Lung (tissue), 12 donors: ENCODE data around the gene SOX6. TPM values are rescaled to one million over a fixed set of nuclear protein-coding genes. Genes with fewer than 3 reads are reported as not detected.
A peak's percentile ranks its signal among the peaks of the same experiment; 100 is the strongest.

Experiments
- ATAC-seq: fragments of 200-7000 bp; cut with Tn5 transposase; one replicate; pipeline ENCODE4 v1.9.1; 2020; ENCODE audit warnings: moderate number of reproducible peaks; ENCODE audit not compliant: insufficient read depth, low FRiP score
- DNase-seq, 3 donors: peaks; one replicate each; pipeline ENCODE4 v3.0.0-alpha.2; 2013 to 2017
- H3K27ac ChIP-seq, 2 donors: one replicate each; pipeline ENCODE4 v1.5.1; 2013; ENCODE audit warnings: mild to moderate bottlenecking in 2 of 2, moderate library complexity in 2 of 2, control low read depth in 1 of 2, inconsistent platforms in 1 of 2, low read depth in 1 of 2, low read length in 1 of 2
- H3K27me3 ChIP-seq, 3 donors: one replicate each; pipeline ENCODE4 v1.5.1; 2013; ENCODE audit warnings: low read length in 2 of 3; ENCODE audit not compliant: control insufficient read depth in 3 of 3, insufficient read depth in 3 of 3
- H3K36me3 ChIP-seq, 4 donors: one replicate each; pipeline ENCODE4 v1.5.1; 2013; ENCODE audit warnings: low read length in 4 of 4, mild to moderate bottlenecking in 1 of 4, moderate library complexity in 1 of 4; ENCODE audit not compliant: control insufficient read depth in 4 of 4, insufficient read depth in 4 of 4
- H3K4me1 ChIP-seq, 5 donors: one replicate each; pipeline ENCODE4 v1.5.1; 2013; ENCODE audit warnings: low read length in 5 of 5, mild to moderate bottlenecking in 2 of 5, moderate library complexity in 1 of 5; ENCODE audit not compliant: control insufficient read depth in 5 of 5, insufficient read depth in 5 of 5
- H3K4me3 ChIP-seq: one replicate; pipeline ENCODE4 v1.5.1; 2013; ENCODE audit warnings: mild to moderate bottlenecking, control low read depth, moderate library complexity
- H3K9ac ChIP-seq, 2 donors: one replicate each; pipeline ENCODE4 v1.5.1; 2013; ENCODE audit warnings: low read length in 2 of 2, control low read depth in 1 of 2; ENCODE audit not compliant: insufficient read depth in 1 of 2
- H3K9me3 ChIP-seq, 4 donors: one replicate each; pipeline ENCODE4 v1.5.1; 2013; ENCODE audit warnings: low read length in 3 of 4, mild to moderate bottlenecking in 1 of 4, moderate library complexity in 1 of 4; ENCODE audit not compliant: control insufficient read depth in 4 of 4, insufficient read depth in 3 of 4
- WGBS, 2 donors: extraction: QIAGEN DNeasy Blood & Tissue Kit; methylation state at CpG; one replicate each; pipeline ENCODE4 v1.1.7; 2013; 5-methylcytosine and 5-hydroxymethylcytosine counted together
- polyA plus RNA-seq, 2 donors: library from polyadenylated mRNA; stranded (reverse); fragments of 200-250 nt; gene quantifications; one replicate each; pipeline ENCODE4 v1.2.1, GENCODE V29; 2013
- total RNA-seq, 2 donors: library from RNA; depleted of rRNA in 1 of 2; stranded (reverse); fragments of >200 nt in 1 of 2; gene quantifications; one replicate each; pipeline ENCODE4 v1.2.1, GENCODE V29; 2014 to 2021
- TF ChIP-seq, protein P1 (sequence below): IDR thresholded peaks from 2 replicates; pipeline ENCODE4 v1.5.1; 2012; ENCODE audit warnings: mild to moderate bottlenecking; ENCODE audit errors: control extremely low read depth, extremely low read depth
- donor health status: control.
- donor health status: control.
- donor health status: Bipolar disorder and iron deficiency.
- donor health status: healthy.
- donor health status: DM: yes; HTN: yes; CAD: no.

SOX6 gene
- total and polyA plus RNA-seq, 4 donors, result 0.58 to 31.7 (median 7.4) TPM

DNA sequence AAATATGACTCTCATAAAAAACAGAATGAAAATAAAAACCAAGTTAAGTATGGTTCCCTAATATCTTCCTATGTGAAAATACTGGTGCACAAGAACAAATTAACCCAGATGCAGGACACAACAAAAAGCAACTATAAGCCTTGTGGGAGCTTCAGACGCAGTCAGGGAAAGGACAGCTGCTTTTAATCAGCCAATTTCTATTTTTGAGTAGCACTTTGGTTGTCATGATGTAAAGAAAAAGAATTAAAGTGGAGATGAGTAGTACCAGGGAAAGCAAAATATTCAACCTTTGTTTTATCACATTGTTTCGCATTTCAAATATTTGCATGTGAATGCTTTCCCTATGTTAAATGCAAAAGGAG, 339.9 kb downstream of the SOX6 start:
- no peak for ATAC-seq
- 90 to 95% methylated on average over 2 of the region's 2 CpGs for WGBS, 2 donors

DNA sequence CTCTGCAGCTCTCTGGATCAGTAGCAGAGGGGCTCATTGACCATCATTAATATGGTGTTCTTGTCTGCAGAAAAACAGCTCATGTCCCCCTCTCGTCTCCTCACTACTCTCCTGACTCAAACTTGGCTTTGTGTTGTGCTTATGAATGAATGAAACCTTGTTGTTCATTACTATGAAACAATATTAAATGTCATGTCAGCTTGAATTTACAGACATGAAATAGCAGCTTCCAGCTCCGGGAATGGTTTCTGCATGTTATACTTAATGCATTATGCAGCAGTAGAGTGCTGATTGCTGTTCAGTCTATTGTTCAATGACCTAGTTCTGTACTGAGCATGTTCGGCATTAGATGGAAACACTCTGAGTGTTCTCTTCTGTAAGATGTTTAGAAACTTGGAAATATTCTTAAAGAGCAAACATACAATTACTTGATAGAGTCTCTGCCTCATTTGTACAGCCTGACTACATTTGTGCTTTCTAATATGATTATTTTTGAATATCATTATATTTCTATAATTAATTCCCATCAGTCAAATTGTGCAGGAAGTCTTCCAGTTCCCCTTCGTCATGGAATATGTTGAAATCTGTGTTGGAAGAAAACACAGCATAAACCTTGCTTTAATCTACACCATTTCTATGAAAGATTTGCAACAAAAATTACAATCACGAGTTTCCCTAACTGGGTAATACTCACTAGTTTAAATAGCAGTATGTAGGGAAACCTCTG, 340.4 kb downstream of the SOX6 start:
- ATAC-seq, result no peak
- 84 to 87% methylated on average over 5 of the region's 5 CpGs for WGBS, 2 donors
- TF ChIP-seq, protein P1, sequence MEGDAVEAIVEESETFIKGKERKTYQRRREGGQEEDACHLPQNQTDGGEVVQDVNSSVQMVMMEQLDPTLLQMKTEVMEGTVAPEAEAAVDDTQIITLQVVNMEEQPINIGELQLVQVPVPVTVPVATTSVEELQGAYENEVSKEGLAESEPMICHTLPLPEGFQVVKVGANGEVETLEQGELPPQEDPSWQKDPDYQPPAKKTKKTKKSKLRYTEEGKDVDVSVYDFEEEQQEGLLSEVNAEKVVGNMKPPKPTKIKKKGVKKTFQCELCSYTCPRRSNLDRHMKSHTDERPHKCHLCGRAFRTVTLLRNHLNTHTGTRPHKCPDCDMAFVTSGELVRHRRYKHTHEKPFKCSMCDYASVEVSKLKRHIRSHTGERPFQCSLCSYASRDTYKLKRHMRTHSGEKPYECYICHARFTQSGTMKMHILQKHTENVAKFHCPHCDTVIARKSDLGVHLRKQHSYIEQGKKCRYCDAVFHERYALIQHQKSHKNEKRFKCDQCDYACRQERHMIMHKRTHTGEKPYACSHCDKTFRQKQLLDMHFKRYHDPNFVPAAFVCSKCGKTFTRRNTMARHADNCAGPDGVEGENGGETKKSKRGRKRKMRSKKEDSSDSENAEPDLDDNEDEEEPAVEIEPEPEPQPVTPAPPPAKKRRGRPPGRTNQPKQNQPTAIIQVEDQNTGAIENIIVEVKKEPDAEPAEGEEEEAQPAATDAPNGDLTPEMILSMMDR, result no peak

More for the DNA sequence above, 339.9 kb downstream of the SOX6 start:
- H3K27me3 ChIP-seq, result no peaks in the 10 kb centered on the region
- H3K27ac ChIP-seq, result no peak overlapping the region
- H3K4me3 ChIP-seq, result no peak overlapping the region
- no peak for DNase-seq
- H3K4me1 ChIP-seq, result peaks cover 2 to 34% (median 8%) of the 10 kb centered on the region in 5 donors
- H3K9me3 ChIP-seq, result peaks cover 0 to 1% (median 0%) of the 10 kb centered on the region in 4 donors
- H3K36me3 ChIP-seq, result no peaks in the 10 kb centered on the region
- H3K9ac ChIP-seq, result no peak overlapping the region
- TF ChIP-seq, protein P1, result no peak

DNA sequence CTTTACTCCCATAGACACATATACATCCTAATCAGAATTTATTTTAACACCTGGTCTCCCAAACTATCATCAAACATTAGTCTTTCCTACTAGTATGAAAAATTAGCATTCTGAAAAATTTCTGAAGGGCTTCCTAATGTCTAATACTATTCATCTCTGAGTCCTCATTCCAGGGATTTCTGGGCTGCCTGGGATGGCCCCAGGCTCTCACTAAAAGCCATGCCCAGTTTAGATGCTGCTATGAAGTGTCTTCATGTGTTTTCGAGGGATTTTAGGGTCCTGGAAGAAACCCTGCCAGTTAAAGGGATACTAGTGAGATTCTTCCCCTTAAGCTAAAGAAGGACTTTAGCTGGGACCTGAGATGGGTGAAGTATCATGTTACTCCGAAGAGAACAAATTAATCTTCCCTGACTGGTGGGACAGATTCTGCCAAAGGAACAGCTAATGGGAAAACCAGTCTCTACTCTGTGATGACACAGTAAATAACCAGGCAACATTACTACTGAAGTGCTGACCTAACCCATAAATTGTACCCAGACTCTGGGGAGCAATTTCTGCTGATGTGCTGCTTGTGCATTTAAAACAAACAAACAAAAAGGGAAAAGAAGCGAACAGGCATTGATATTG, 342.6 kb downstream of the SOX6 start:
- Histone ChIP-seq H3K27me3 (no peaks in the 10 kb centered on the region), H3K9me3 (peaks cover 0 to 1% (median 0%) of the 10 kb centered on the region in 4 donors), H3K4me1 (peaks cover 0 to 37% (median 12%) of the 10 kb centered on the region in 5 donors), H3K36me3 (no peaks in the 10 kb centered on the region), H3K27ac (no peak overlapping the region), H3K4me3 (no peak overlapping the region), H3K9ac (no peak overlapping the region)
- 79 to 84% methylated on average over 3 of the region's 3 CpGs for WGBS, 2 donors
- TF ChIP-seq, protein P1, result no peak
- DNase-seq (peak in 1 of 3 donors; percentile 6), ATAC-seq (no peak)

More for the DNA sequence above, 340.4 kb downstream of the SOX6 start:
- no peak overlapping the region for H3K4me3 ChIP-seq
- H3K27me3 ChIP-seq, result no peaks in the 10 kb centered on the region
- H3K9ac ChIP-seq, result no peak overlapping the region
- H3K4me1 ChIP-seq, result peaks cover 2 to 38% (median 8%) of the 10 kb centered on the region in 5 donors
- peaks cover 0 to 1% (median 0%) of the 10 kb centered on the region in 4 donors for H3K9me3 ChIP-seq
- H3K36me3 ChIP-seq, result no peaks in the 10 kb centered on the region
- no peak overlapping the region for H3K27ac ChIP-seq
- no peak for DNase-seq
